MM.1S (cell line): ENCODE measurements around the gene TMEM154.

ENCODE experiments used
- CTCF ChIP-seq: fragments of 300-600 bp; sonication (generic); IDR thresholded peaks from 2 replicates; pipeline ENCODE4 v1.5.1; 2016; ENCODE audit warnings: antibody characterized with exemption, low read length, mixed read lengths
- EZH2phosphoT487 ChIP-seq: fragments of 300-600 bp; sonication (generic); IDR thresholded peaks from 2 replicates; pipeline ENCODE4 v1.6.1; 2018; ENCODE audit warnings: antibody characterized with exemption, low read length

GRCh38 chr4:152668338-152668964 is 11.3 kb downstream of the TMEM154 start:
- no peak for TF ChIP-seq CTCF
- no peak for TF ChIP-seq EZH2phosphoT487
